Measurements from ENCODE around the gene PSMD11.

Gene PSMD11

DNA sequence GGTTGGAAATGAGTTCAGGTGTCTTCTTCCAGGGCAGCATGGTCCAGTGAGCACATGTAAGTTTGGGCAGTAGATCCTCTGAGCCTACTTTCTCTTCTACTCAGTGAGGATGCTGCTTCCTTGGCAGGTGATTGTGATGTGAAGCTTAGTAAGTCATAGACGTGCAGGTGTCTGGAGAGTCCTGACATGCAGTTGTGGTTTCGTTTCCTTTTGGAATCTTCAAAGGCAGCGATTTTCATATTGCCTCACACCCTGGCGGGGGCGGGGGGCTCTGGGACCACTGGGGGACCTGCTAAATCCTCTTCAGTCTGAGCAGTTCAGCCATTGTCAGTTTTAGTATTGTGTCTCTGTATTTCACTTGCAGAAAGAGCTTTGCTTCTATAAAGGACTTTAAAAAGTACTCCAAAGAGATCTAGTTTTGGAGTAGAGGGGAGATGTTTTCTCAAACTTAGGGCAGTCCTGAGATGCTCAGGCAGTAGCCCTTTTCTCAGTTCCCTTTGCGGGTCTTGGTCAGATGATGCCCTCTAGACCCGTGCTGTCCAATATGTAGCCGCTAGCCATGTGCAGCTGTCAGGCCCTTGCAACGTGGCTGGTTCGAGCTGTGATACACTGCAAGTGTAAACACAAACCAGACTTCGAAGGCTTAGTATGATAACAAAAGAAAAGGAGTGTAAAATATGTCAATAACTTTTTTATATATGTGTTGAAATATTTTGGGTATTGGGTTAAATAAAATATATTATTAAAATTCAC is 38.4 kb downstream of the PSMD11 start:
- Histone ChIP-seq H3K4me2 (ENCODE audit: low read depth, low read length, poor library complexity, severe bottlenecking) (no peak overlapping the region), H3K9me2 (replicated peaks; ENCODE audit: insufficient read depth, low read length) (no peaks in the 10 kb centered on the region), H3K36me3 (ENCODE audit: low read length) (0 out of 2 replicates have a peak, but pooled peaks cover 7% of the 10 kb centered on the region), H3K79me2 (ENCODE audit: insufficient read depth, low read length) (no peaks in the 10 kb centered on the region), H4K20me1 (ENCODE audit: low read depth, low read length) (no peaks in the 10 kb centered on the region), H3K9ac (ENCODE audit: low read length) (no peak overlapping the region), H3K27ac (ENCODE audit: low read depth, low read length) (no peak overlapping the region; the same call in 1 of the 2 replicates), H3K4me3 (ENCODE audit: insufficient read depth, low read length, poor library complexity, severe bottlenecking) (no peak overlapping the region), H3K27me3 (ENCODE audit: low read length) (no peaks in the 10 kb centered on the region), H3F3A (ENCODE audit: insufficient read depth) (peaks cover 19% of the 10 kb centered on the region), H2AFZ (ENCODE audit: low read depth, low read length, severe bottlenecking) (no peak overlapping the region), H3K9me3 (ENCODE audit: insufficient read depth, low read length) (no peaks in the 10 kb centered on the region)
- TF ChIP-seq EZH2phosphoT487 (conservative IDR thresholded peaks at IDR 0.05; ENCODE audit: low read length) = no peak
- TF ChIP-seq, protein P1, sequence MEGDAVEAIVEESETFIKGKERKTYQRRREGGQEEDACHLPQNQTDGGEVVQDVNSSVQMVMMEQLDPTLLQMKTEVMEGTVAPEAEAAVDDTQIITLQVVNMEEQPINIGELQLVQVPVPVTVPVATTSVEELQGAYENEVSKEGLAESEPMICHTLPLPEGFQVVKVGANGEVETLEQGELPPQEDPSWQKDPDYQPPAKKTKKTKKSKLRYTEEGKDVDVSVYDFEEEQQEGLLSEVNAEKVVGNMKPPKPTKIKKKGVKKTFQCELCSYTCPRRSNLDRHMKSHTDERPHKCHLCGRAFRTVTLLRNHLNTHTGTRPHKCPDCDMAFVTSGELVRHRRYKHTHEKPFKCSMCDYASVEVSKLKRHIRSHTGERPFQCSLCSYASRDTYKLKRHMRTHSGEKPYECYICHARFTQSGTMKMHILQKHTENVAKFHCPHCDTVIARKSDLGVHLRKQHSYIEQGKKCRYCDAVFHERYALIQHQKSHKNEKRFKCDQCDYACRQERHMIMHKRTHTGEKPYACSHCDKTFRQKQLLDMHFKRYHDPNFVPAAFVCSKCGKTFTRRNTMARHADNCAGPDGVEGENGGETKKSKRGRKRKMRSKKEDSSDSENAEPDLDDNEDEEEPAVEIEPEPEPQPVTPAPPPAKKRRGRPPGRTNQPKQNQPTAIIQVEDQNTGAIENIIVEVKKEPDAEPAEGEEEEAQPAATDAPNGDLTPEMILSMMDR (IDR thresholded peaks at IDR 0.05; ENCODE audit: insufficient read depth, low read length, poor library complexity, severe bottlenecking) = no peak

DNA sequence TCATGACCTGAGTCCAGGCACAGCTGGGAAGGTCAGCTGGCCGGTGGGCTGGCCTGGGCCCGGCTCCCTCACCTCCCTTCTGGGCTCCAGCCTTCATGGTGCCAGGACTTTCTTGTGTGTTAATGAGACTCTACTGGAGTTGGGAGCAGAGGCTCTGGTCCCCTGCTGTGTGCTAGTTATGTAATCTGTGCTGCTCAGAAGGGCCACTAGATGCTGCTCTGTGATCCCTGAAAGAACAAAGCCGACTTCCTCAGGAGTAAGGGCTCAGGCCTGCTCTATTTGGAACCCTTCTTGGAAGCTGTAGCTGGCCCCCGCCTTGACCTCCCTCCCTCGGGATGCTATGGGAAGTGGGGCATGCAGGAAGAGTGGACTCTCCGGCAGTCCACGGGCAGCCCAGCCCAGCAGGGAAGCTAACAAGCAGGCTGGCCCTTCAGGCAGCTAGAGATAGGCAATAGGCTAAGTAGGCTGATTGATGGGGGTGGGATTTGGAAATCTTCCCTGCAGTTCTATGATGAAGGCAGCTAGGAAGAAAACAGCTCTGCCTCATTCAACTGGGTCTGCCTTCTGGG is 39.2 kb downstream of the PSMD11 start:
- Histone ChIP-seq H3K9me2 (replicated peaks; ENCODE audit: insufficient read depth, low read length) (no peaks in the 10 kb centered on the region), H2AFZ (ENCODE audit: low read depth, low read length, severe bottlenecking) (no peak overlapping the region), H3K79me2 (ENCODE audit: insufficient read depth, low read length) (no peaks in the 10 kb centered on the region), H3K4me3 (ENCODE audit: insufficient read depth, low read length, poor library complexity, severe bottlenecking) (no peak overlapping the region), H3K9me3 (ENCODE audit: insufficient read depth, low read length) (no peaks in the 10 kb centered on the region), H3K4me2 (ENCODE audit: low read depth, low read length, poor library complexity, severe bottlenecking) (no peak overlapping the region), H3F3A (ENCODE audit: insufficient read depth) (peaks cover 19% of the 10 kb centered on the region), H3K27ac (ENCODE audit: low read depth, low read length) (peak overlapping the region; percentile 18; the same call in 1 of the 2 replicates), H3K27me3 (ENCODE audit: low read length) (no peaks in the 10 kb centered on the region), H4K20me1 (ENCODE audit: low read depth, low read length) (no peaks in the 10 kb centered on the region), H3K9ac (ENCODE audit: low read length) (no peak overlapping the region), H3K36me3 (ENCODE audit: low read length) (0 out of 2 replicates have a peak, but pooled peaks cover 7% of the 10 kb centered on the region)
- TF ChIP-seq EZH2phosphoT487 (conservative IDR thresholded peaks at IDR 0.05; ENCODE audit: low read length) = no peak
- TF ChIP-seq, protein P1 (IDR thresholded peaks at IDR 0.05; ENCODE audit: insufficient read depth, low read length, poor library complexity, severe bottlenecking) = peak; percentile 59

DNA sequence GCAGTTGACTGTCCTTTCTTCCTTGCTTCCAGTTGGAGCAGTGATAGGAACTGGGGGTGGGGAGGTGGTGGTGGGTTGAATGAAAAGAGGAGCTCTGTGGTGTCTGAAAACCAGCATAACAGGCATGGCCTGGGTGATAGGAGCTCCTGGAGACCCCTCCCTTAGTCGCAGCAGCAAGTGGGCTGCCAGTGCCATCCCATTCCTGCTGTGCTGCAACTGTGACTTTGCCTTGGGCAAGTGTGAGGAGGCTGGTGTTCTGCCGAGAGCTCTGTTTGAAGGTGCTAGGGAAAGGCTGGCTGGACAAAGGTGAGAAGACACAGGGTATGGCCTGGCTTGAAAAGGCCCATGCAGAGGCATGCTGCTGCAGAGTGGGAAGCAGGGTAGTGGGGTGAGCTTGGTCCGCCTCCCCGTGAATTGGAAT is 39.7 kb downstream of the PSMD11 start:
- Histone ChIP-seq H3F3A (ENCODE audit: insufficient read depth) (peaks cover 19% of the 10 kb centered on the region), H3K9me3 (ENCODE audit: insufficient read depth, low read length) (no peaks in the 10 kb centered on the region), H3K27me3 (ENCODE audit: low read length) (no peaks in the 10 kb centered on the region), H3K4me2 (ENCODE audit: low read depth, low read length, poor library complexity, severe bottlenecking) (no peak overlapping the region), H3K4me3 (ENCODE audit: insufficient read depth, low read length, poor library complexity, severe bottlenecking) (no peak overlapping the region), H3K79me2 (ENCODE audit: insufficient read depth, low read length) (no peaks in the 10 kb centered on the region), H3K27ac (ENCODE audit: low read depth, low read length) (0 out of 2 replicates have a peak overlapping the region, but pooled peaks have one; percentile 18), H3K36me3 (ENCODE audit: low read length) (0 out of 2 replicates have a peak, but pooled peaks cover 7% of the 10 kb centered on the region), H2AFZ (ENCODE audit: low read depth, low read length, severe bottlenecking) (no peak overlapping the region), H3K9ac (ENCODE audit: low read length) (no peak overlapping the region), H3K9me2 (replicated peaks; ENCODE audit: insufficient read depth, low read length) (no peaks in the 10 kb centered on the region), H4K20me1 (ENCODE audit: low read depth, low read length) (no peaks in the 10 kb centered on the region)
- TF ChIP-seq, protein P1 (IDR thresholded peaks at IDR 0.05; ENCODE audit: insufficient read depth, low read length, poor library complexity, severe bottlenecking) = no peak
- TF ChIP-seq EZH2phosphoT487 (conservative IDR thresholded peaks at IDR 0.05; ENCODE audit: low read length) = no peak
